GM19467 (cell line): Measurements from ENCODE around the gene ZNF468.
A peak's percentile ranks its signal among the peaks of the same experiment; 100 is the strongest.
"Not testable (repeated sequence)": the region's sequence is repeated elsewhere in the genome, so short reads cannot be mapped to it uniquely, and the experiment has no call there.

Experiments
- ATAC-seq: cut with Tn5 transposase; IDR thresholded peaks from one replicate; pipeline ENCODE4 v1.9.1; 2021; ENCODE audit warnings: mild to moderate bottlenecking, moderate library complexity; ENCODE audit not compliant: unreplicated experiment

The ZNF468 gene

GRCh38 chr19:52829866-52830265, 27.6 kb downstream of the ZNF468 start:
- ATAC-seq = not testable (repeated sequence)

- ATAC-seq = no peak
Observed at GRCh38 chr19:52825765-52826164, 31.7 kb downstream of the ZNF468 start.

GRCh38 chr19:52823676-52824075, 33.7 kb downstream of the ZNF468 start:
- no peak for ATAC-seq

- peak; percentile 97 for ATAC-seq
Observed at GRCh38 chr19:52821204-52821960, 36.0 kb downstream of the ZNF468 start, which contains the start of gene ZNF28. Gene ZNF28, minus strand, starts transcription at chr19:52821633. Its CDS starts 3,675 bp downstream, at chr19:52817958.

GRCh38 chr19:52820472-52821203, 36.8 kb downstream of the ZNF468 start:
- ATAC-seq = peak; percentile 33

GRCh38 chr19:52809801-52810200, 47.6 kb downstream of the ZNF468 start:
- no peak for ATAC-seq

- ATAC-seq = not testable (repeated sequence)
Observed at GRCh38 chr19:52799950-52800640, 57.3 kb downstream of the ZNF468 start.

GRCh38 chr19:52789440-52789839, 68.0 kb downstream of the ZNF468 start:
- no peak for ATAC-seq
